Activated naive CD4-positive, alpha-beta T cell treated with anti-CD3 and anti-CD28 coated beads, Interleukin-2, amount 50 U/mL, for 16 hours (primary cell): ENCODE measurements around the gene GPN3.
"Not testable (repeated sequence)": the region's sequence is repeated elsewhere in the genome, so short reads cannot be mapped to it uniquely, and the experiment has no call there.

ENCODE experiments used
- DNase-seq: peaks from one replicate; pipeline ENCODE4 v3.0.0-alpha.2; 2020

GPN3 gene

DNA sequence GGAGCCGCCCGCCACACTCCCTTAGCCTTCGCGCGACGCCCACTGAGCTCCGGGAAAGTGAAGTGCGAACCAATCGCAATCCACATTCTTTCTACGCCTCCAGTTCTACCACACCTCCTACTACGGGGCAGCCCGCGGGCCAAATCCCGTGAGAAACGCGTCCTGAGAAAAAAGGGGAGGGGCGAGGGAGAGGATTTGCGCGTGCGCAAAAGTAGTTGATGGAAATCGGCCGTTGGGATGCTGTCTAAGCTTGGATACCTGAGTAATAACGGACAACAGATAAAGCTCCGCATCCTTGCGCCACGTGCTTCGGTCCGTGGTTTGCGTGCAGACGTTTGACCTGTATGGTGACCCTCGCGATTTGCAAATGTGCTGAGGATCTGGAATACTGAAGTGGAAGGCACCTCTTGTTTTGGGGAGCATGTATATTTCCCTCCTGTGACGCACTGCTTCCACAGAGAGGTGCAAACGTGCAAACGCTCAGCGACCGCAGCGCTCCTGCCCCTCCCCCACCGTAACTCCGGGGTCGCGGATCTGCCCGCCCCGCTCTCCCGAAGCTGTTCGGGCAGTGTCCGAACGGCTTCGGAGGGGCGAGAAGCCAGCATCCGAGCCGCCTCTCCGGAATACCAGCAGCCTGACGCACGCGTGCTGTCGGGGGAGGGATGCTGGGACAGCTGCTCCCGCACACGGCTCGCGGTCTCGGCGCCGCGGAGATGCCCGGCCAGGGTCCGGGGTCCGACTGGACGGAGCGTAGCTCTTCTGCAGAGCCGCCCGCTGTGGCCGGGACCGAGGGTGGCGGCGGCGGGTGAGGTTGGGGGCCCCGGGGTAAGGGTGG is at the start of gene GPN3, which contains the start of gene FAM216A:
GPN3 (minus strand) TSS at position 44 of the 835 bp plus-strand sequence. CDS start 54 bp downstream, outside the sequence.
FAM216A (plus strand) TSS at position 632 of the 835 bp plus-strand sequence; CDS start at position 663, 31 bp downstream.
- DNase-seq: peak; percentile 93

DNA sequence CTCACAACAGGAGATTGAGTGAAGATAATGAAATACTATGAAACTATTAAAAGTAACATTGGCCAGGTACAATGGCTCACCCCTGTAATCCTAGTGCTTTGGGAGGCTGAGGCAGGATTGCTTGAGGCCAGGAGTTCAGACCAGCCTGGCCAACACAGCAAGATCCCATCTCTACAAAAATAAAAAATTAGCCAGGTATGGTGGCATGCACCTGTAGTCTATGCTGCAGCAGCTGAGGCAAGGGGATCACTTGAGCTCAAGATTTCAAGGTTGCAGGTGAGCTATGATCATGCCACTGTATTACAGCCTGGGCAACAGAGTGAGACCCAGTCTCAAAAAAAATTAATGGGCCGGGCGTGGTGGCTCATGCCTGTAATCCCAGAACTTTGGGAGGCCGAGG is 48.9 kb upstream of the GPN3 start:
- DNase-seq: no peak

DNA sequence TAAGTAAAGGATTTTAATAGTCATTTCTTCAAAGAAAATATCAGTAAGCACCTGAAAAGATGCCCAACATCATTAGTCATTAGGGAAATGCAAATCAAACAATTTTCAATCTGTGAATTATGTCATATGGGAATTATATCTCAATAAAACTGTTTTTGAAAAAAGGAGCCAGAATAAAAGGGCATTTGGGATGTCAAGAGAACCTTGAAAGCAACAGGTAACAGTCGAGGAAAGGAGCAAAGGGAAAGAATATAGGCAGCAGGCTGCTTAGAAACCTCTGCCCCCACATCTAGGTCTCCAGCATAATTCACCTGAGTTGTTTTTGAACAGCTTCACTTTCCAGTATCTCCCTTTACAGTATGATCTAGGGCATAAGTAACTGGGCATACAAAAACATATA is 46.3 kb upstream of the GPN3 start:
- no peak for DNase-seq

DNA sequence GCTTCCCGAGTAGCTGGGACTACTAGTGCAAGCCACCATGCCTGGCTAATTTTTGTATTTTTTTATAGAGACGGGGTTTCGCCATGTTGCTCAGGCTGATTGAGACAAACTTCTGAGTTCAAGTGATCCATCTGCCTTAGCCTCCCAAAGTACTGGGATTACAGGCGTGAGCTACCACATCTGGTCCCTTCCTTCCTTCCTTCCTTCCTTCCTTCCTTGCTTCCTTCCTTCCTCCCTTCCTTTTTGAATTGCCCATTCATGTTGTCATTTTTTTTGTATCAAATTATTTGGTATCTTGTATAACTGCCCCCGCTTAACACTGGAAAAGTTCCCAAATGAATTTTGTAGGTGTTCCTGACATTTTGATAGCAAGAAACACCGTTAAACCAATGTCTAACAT is 45.8 kb upstream of the GPN3 start:
- no peak for DNase-seq

DNA sequence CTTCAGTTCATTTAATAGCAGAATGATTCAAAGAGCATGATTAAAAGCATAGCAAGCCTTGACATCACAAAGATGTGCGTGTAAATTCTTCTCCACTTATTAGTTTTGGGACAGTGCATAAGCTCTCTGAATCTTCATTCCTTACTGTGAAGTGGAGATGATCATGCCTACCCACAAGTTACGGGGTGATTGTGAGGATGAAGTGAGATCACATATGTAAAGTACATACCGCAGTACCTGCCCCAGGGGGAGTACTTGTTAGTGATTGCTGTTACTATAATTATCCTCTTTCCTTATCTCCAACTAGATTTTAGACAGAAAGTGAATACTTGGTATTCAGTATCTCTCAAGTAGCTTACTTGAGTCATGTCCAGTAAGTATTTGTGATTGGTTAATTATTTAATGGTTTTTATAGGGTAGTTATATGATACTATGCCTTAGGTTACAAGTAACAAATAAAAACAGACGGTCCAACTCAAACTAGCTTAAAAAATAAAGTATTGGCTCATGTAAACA is 40.1 kb upstream of the GPN3 start:
- no peak for DNase-seq

DNA sequence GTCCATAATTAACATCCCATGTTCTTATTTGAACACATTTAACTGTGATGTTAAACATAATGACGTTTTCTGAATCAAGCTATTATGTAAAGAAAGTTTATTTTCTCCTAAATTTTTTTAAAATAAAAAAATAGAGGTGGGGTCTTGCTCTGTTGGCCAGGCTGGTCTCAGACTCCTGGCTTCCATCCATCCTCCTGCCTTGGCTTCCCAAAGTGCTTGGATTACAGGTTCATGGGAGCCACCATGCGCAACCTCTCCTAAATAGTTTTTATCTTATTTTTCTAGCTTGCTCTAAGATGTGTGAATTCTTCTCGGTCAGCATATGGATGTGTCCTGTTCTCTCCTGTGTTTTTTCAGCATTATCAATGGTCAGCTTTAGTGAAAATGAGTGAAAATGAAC is 37.3 kb upstream of the GPN3 start:
- no peak for DNase-seq

DNA sequence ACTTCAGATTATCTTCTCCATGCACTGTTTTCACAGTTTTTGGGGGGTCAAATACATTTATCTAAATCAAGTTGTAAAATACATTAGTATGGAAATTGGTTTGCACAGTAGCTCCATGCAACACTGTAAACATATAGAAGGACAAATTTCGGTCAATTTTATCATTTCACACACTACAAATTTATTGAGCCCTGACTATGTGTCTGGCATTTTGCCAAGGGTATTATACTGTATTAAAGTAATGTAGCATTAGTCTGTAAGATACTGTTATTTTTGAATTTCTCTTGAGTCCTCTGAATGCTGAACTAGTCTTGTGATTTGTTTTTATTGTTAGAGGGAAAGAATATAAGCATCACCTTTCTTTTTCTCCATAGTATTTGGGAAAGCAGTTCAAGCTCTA is 35.4 kb upstream of the GPN3 start:
- DNase-seq: no peak

DNA sequence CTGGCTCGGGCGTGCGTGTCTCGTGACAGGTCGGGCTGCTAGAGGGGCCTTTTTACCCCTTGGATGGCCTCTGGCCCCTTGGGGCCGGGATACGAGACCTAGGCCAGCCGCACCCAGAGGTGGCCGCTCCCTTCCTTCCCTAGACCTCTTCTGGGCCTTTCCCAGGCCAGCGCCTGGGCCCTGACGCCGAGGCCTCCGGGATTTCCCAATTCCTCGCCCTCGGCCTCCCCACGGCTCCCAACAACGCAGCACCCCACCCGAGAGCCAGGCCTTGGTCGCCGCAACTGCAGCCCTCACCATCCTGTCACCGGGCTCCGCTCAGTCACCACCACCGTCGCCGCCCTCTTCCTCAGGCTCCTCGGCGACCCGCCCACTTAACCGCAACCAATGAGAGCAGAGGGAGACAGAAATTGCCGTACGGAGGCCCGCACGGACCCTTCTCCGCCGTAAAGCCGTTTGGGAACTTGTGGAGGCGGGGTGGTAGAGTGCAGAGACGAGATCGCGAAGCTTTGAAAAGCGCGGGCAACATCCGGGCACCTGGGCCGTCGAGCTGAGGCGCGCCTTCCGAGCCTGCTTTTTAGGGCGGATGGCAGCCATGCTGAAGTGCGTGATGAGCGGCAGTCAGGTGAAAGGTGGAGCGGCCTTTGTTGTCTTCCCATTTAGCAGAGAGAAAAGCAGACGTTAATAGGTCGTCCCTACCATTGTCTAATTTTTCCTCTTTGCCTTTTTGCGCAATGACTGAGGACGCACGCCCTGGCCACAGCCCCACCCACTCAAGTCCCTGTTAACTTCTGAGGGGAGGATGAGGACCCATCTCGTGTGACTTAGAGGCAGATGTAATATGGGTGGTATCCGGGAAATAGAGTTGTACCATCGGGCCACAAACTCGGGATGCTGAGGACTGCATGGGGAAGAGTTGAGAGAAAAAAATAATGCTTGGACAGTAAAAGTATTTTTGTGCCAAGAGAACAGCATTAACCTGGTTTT is 34.0 kb upstream of the GPN3 start, which contains the start of the genes RAD9B and VPS29:
RAD9B (plus strand) TSS at position 580 of the 987 bp plus-strand sequence; CDS start at position 587, 7 bp downstream.
VPS29 (minus strand) TSS at position 360 of the 987 bp plus-strand sequence; CDS start at position 300, 60 bp downstream.
- peak; percentile 99 for DNase-seq

DNA sequence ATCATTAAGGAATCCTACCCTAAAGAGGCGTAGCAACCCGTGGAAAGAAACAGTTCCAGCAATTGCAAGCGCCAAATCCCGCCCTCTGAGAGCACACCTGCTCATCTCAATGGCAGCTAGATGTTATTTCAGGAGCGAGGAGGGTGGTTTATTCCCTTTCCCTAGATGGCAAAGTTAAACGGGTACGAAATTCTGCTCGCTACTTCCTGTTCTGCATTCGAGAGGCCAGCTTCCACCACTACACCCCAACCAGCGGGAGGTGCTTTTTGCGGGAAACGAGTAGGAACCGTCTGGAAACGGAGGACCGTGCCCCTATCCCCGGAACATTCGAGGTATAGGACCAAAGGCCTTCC is 33.3 kb upstream of the GPN3 start:
- no peak for DNase-seq

DNA sequence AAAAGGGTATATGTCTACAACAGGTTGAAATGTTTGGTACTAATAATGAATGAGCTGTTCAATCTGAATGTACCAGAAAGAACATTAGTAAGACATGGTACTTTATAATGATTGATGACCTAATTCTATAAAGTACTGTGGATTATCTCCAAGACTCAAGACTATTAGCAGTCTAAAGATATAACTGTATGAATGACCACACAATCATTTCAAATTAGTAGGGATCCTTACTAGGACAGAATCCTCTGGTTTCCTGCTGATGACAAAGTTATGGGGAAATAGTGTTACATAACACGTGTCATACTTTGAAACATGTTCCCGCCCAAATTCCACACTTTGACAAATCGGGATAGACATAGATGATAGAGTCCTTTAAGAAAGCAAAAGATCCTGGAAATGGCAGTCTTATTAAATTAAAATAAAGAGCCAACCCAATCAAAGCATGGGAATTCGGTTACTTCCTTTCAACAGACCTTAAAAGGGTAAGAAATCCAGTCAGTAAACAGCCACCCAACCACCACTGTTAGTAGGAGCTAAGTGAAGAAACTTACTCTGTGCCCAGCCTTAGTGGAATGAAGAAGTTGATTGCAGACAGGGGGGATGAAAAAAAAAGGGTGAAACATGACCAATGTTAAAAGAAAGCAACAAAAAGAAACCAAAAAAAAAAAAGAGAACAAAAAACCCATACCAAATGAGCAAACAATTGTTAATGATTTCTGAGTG is 31.1 kb upstream of the GPN3 start:
- no peak for DNase-seq

DNA sequence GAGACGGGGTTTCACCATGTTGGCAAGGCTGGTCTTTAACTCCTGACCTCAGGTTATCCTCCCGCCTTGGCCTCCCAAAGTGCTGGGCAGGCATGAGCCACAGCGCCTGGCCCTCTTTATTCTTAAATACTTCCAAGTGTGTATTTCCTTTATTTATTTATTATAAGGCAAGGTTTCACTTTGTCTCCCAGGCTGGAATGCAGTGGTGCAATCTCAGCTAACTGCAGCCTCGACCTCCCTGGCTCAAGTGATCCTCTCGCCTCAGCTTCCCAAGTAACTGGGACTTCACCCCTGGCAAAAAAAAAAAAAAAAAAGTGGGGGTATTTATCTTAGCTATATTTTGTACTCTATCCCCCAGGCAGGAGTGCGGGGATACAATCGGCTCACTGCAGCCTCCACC is 7.4 kb upstream of the GPN3 start:
- no peak for DNase-seq

DNA sequence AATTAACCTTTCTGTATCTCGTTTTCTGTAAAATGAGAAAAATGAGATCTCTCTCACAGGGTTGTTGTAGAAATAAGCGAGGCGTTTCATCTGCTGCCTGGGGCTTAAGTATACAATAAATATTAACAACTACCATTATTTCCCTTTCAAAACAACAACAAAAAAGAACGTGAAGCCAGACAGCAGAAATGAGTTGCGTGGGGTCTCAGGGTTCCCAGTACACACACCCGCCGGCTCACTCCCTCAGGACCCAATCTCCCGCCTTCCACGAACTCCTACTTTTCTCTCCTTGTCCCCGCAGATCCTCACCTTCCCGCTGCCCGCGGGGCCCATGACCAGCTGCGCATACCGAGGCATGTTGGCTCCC is 227 bp downstream of the GPN3 start:
- DNase-seq: no peak

DNA sequence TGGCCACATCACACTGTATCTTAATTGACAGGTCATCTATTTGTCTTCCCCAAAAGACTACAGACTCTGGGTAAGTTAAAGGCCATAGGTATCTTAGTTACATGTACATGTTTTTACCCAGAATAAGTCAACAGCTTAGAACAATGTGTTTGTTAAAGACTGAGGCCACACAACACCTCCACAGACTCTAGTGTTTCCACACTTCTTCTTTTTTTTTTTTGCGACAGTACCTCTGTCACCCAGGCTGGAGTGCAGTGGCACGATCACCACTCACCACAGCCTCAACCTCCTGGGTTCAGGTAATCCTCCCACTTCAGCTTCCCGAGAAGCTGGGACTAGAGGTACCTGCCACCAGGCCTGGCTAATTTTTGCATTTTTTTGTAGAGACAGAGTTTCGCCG is 1.3 kb downstream of the GPN3 start:
- no peak for DNase-seq

DNA sequence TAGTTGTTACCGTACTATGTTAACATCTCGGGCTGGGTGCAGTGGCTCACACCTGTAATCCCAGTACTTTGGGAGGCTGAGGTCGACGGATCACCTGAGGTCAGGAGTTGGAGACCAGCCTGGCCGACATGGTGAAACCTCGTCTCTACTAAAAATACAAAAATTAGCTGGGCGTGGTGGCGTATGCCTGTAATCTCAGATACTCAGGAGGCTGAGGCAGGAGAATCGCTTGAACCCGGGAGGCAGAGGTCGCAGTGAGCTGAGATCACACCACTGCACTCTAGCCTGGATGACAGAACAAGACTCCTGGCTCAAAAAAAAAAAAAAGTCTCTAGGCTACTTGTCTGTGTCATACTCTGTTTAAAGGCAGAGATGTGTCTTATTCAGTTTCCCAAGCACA is 2.3 kb downstream of the GPN3 start:
- DNase-seq: not testable (repeated sequence)

DNA sequence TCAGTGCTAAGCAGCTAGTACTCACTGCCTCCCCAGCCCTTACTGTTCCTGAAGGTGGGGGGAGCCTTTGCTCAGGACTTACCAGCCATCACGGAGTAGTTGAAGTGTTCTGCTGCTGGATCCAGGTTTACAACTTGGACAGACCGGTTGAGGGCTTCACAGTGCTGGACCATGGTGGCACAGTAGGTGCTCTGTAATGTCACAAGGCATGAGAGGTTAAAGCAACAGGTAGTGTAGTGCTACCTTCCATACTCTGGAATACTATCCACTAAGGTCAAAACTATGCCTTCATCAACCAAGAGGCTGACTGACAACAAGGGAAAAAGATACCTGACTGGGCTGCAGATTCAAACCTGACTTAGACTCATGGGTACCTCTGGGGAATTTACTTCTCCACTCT is 3.0 kb downstream of the GPN3 start:
- DNase-seq: no peak

DNA sequence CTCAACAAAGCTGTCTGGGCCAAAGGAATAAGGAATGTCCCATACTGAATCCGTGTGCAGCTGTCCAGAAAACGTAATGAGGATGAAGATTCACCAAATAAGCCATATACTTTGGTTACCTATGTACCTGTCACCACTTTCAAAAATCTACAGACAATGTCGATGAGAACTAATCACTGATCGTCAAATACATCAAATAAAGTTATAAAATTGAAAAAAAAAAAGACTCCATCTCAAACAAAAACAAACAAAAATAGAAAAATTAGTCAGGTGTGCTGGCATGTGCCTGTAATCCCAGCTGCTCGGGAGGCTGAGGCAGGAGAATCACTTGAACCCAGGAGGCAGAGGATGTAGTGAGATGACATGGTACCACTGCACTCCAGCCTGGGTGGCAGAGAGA is 6.9 kb downstream of the GPN3 start:
- not testable (repeated sequence) for DNase-seq

DNA sequence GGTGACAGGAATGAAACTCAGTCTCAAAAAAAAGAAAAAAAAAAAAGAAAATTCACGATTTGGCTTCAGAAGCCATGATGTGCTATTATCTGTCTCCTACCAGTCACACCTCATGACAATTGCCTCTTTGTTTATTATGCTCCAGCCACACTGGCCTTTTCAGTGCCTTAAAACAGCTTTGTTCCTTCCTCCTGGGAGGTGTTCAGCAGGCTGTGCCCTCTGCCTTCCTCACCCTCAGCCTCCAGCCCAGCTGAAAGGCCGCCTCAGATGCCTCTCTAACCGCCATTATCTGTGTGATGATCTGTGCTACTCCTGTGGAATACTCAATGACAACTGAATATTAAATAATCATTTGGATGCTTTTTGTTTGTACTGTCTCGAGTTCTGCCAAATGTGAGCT is 9.3 kb downstream of the GPN3 start:
- DNase-seq: no peak

DNA sequence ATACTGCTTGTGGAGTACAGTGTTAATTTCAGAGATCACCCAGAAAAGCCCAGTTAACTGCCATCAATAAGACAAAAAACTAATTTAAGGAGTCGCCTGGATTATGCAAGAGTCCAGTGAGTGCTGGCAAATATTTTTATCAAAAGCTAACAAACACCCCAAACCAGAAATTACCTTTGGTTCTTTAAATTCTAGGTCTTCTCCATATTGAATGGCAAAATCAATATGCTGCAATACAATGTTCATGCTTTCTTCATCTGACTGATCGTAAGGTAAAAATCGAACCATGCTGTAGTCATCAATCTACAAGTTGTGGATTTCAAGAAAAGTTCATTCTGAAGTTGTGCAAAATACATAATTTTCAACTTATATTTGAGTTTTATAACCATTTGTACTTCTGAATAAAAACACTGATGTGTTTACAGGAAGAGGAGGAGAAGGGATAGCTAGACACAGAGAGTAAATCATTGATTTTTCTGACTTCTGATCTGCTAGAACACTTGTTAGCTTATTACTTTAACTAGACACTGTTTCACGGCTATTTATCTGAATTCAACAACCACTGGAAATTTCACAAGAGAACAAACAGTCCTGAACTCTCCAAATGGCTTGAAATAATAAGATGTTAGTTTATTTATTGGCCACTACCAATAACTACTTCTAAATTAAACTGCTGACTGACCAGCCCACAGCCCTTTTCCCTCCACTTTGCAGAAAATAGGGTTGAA is 14.3 kb downstream of the GPN3 start:
- DNase-seq: no peak

DNA sequence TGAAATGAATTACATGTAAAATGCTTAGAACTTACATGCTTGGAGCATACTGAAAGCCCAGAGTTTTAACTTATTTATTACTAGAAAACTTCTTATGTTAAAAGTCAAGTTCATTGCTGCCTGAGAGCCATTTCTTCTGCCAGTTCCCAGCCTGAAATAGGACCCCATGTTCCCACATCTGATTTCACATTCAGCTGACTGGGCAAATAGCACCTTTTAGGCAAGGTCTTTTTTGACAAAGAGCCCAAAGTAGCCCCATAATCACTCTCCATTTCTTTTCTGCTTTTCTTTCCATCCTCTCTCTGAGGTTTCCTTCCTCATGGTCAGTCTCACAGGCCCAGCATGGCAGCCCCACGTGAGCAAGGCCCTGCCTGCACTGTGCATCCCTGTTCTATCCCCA is 16.8 kb downstream of the GPN3 start:
- no peak for DNase-seq

DNA sequence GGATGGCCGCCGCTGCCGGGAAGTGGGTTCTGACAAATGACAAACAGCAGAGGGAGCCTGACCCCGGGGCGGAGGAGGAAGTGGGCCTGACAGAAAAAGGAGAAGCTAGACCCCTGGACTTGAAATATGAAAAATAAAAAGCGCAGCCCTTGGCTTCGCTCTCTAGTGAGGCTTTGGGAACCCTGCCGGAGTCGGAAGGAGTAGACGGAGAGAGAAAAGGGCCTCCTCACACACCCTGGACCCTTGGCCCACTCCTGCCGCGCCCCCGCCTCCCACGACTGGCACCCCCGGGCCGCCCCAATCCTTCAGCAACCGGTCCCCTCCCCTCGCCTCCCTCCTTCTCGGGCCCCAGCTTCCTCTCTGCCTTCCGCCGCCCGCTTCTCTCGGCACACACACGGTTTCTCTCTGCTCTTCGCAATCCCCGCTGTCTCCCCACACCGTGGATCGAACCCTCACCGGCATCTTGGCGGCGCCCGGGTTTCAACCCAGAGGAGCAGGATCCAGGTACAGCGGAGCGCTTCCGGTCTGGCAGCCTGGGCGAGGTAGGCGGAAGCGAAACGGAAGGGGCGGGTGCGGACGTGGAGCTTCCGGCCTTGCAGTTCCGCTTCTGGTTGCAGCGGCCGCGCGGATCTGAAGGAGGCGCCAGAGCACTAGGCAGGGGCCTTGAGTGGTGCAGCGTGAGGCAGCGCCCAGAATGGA is 18.1 kb downstream of the GPN3 start, which contains the start of gene ARPC3:
ARPC3 (minus strand) TSS at position 539 of the 699 bp plus-strand sequence; CDS start at position 462, 77 bp downstream.
- DNase-seq: peak; percentile 96

DNA sequence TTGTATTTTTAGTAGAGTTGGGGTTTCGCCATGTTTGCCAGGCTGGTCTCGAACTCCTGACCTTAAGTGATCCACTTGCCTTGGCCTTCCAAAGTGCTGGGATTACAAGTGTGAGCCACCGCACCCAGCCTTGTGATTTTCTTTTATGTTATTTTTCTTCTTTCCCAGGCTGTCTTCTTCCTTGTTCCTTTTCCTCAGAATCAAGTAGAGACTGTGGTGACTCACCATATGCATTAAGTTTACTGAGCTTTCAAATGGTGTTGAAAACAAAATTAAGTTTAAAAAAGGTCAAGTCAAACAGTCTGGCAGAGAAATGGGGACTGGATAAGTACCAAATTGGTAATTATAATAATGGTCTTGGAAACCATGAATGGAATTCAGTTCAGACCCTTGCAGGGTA is 23.6 kb downstream of the GPN3 start:
- no peak for DNase-seq
